ENCODE data around the gene LRMDA. TPM values are rescaled to one million over a fixed set of nuclear protein-coding genes. Genes with fewer than 3 reads are reported as not detected.

Gene LRMDA
- total and polyA plus RNA-seq, 2 of the 13 experiments (the other 11 are each of a cell fraction or from before 2014, with no cell fraction given) = 13.4 to 22.0 TPM

GRCh38 chr10:76297780-76298281, 866.4 kb downstream of the LRMDA start:
- in situ Hi-C loops (cut with HindIII; ENCODE audit: extremely low pct_ligation_motif_present, low pct_unique_long_range_greater_than_20kb) (no loop called here), intact Hi-C loops (cut with micrococcal nuclease; ENCODE audit: unreplicated experiment) (no loop called here)
- H3K4me1 ChIP-seq (ENCODE audit: insufficient read depth, low read length) = peaks cover 54% of the 10 kb centered on the region
- no peaks in the 10 kb centered on the region for H3K79me2 ChIP-seq (ENCODE audit: insufficient read depth, low read length)
- peak overlapping the region; percentile 32; the same call in 1 of the 2 replicates for H3K9ac ChIP-seq (ENCODE audit: insufficient read depth, low read depth, low read length)
- H3K27me3 ChIP-seq (ENCODE audit: control insufficient read depth in 1 of 2, insufficient read depth in 2 of 2, low read length in 2 of 2) = no peaks in the 10 kb centered on the region
- peak; percentile 92 for ATAC-seq
- H3K4me3 ChIP-seq (replicated peaks in 1 of 3; ENCODE audit: insufficient read depth in 1 of 3, low read depth in 2 of 3, low read length in 3 of 3) = peak overlapping the region in 2 of 3 experiments; percentile 10 to 11; a peak in 2 of 6 replicates
- peak; percentile 67 for FAIRE-seq
- DNase-seq (ENCODE audit: low spot score) = peak; percentile 77
- no peaks in the 10 kb centered on the region for H4K20me1 ChIP-seq (ENCODE audit: insufficient read depth, low read length)
- H3K36me3 ChIP-seq (replicated peaks in 1 of 2; ENCODE audit: control insufficient read depth in 1 of 2, insufficient read depth in 2 of 2, low read length in 2 of 2) = no peaks in the 10 kb centered on the region
- peak overlapping the region; percentile 54 for H3K27ac ChIP-seq (ENCODE audit: extremely low read length, insufficient read depth, low read length)
- peak overlapping the region; percentile 69 for H3K4me2 ChIP-seq (ENCODE audit: low read depth, low read length)
- ChIA-PET CTCF (ENCODE audit: low intra/inter-chr PET ratio, low total read pairs) (no interaction called here), POLR2A (interaction anchor here (0.8 to 1.9 kb wide), 6 partner anchors 148 to 898 kb away, joined by 3 to 28 read pairs (median 4); partner anchors contain the start of gene ZNF503)
- no TSS peak for BruUV-seq (replicated peaks)
- peak overlapping the region; percentile 51 for H2AFZ ChIP-seq (ENCODE audit: low read length)
- no peaks in the 10 kb centered on the region for H3K9me3 ChIP-seq (ENCODE audit: low read length)
- 0% methylated on average over 10 of the region's 10 CpGs for WGBS (ENCODE audit: low lambda C conversion rate)
- peak; percentile 77; the same call in 1 of the 2 replicates for TF ChIP-seq ZNF761 (CRISPR knock-in tag; conservative IDR thresholded peaks at IDR 0.05)
- TF ChIP-seq ZNF446 (CRISPR knock-in tag; IDR thresholded peaks at IDR 0.05) = no peak
- TF ChIP-seq ZNF644 (CRISPR knock-in tag; IDR thresholded peaks at IDR 0.05; ENCODE audit: low read depth) = peak; percentile 66; the same call in 1 of the 2 replicates
- peak; percentile 65 for TF ChIP-seq BORCS8-MEF2B (CRISPR knock-in tag; IDR thresholded peaks at IDR 0.05)
- 0 out of 2 replicates have a peak, but pooled peaks have one; percentile 25 for TF ChIP-seq ZNF607 (CRISPR knock-in tag; IDR thresholded peaks at IDR 0.05; ENCODE audit: borderline replicate concordance)
- 0 out of 2 replicates have a peak, but pooled peaks have one; percentile 34 for TF ChIP-seq ZBTB7A (CRISPR knock-in tag; IDR thresholded peaks at IDR 0.05)
- TF ChIP-seq ZNF839 (CRISPR knock-in tag; IDR thresholded peaks at IDR 0.05; ENCODE audit: borderline replicate concordance) = no peak
- no peak for TF ChIP-seq CENPX (CRISPR knock-in tag; IDR thresholded peaks at IDR 0.05)
- no peak for TF ChIP-seq ZNF768 (CRISPR knock-in tag; IDR thresholded peaks at IDR 0.05)
- TF ChIP-seq ZBTB38 (CRISPR knock-in tag; IDR thresholded peaks at IDR 0.05) = peak; percentile 61; the same call in 1 of the 2 replicates
- TF ChIP-seq FOXA1 (IDR thresholded peaks at IDR 0.05) = no peak
- TF ChIP-seq FOXA1 (CRISPR knock-in tag; IDR thresholded peaks at IDR 0.05) = peak; percentile 30; the same call in 1 of the 2 replicates
- peak; percentile 45; the same call in 1 of the 2 replicates for TF ChIP-seq ZFP91 (CRISPR knock-in tag; IDR thresholded peaks at IDR 0.05; ENCODE audit: borderline replicate concordance)
- peak; percentile 70 for TF ChIP-seq TFDP2 (CRISPR knock-in tag; IDR thresholded peaks at IDR 0.05)
- peak; percentile 79 for TF ChIP-seq SALL1 (CRISPR knock-in tag; IDR thresholded peaks at IDR 0.05)
- no peak; the same call in 1 of the 2 replicates for TF ChIP-seq ZNF142 (CRISPR knock-in tag; IDR thresholded peaks at IDR 0.05)
- TF ChIP-seq SP140L (CRISPR knock-in tag; IDR thresholded peaks at IDR 0.05; ENCODE audit: borderline replicate concordance) = no peak

Measured in HepG2 (cell line).